Loucy (cell line): ENCODE measurements around the gene IL10RB.
"Not testable (repeated sequence)": the region's sequence is repeated elsewhere in the genome, so short reads cannot be mapped to it uniquely, and the experiment has no call there.

Experiments
- H2AFZ ChIP-seq: fragments of 200-600 bp; sonication (generic); 2 replicates; pipeline ENCODE4 v1.6.0; 2016; ENCODE audit warnings: antibody characterized with exemption, mild to moderate bottlenecking, low read length, moderate library complexity
- H3F3A ChIP-seq: fragments of 200-600 bp; 2 replicates; pipeline ENCODE4 v1.6.0; 2016; ENCODE audit warnings: antibody characterized with exemption, low read depth, mild to moderate bottlenecking
- H3K27me3 ChIP-seq: fragments of 200-600 bp; sonication (generic); 2 replicates; pipeline ENCODE4 v1.6.1; 2014; ENCODE audit warnings: low read length, mild to moderate bottlenecking; ENCODE audit not compliant: insufficient read depth, poor library complexity, severe bottlenecking
- H3K36me3 ChIP-seq: fragments of 200-600 bp; sonication (generic); 2 replicates; pipeline ENCODE4 v1.6.1; 2016; ENCODE audit warnings: low read length; ENCODE audit not compliant: insufficient read depth
- H3K4me1 ChIP-seq: fragments of 200-600 bp; sonication (generic); 2 replicates; pipeline ENCODE4 v1.5.1; 2014; ENCODE audit warnings: low read length, mild to moderate bottlenecking; ENCODE audit not compliant: insufficient read depth, poor library complexity, severe bottlenecking
- H3K4me2 ChIP-seq: fragments of 200-600 bp; sonication (generic); 2 replicates; pipeline ENCODE4 v1.6.0; 2014; ENCODE audit warnings: antibody characterized with exemption, low read length, low read depth, mild to moderate bottlenecking; ENCODE audit not compliant: poor library complexity, severe bottlenecking
- H3K4me3 ChIP-seq: fragments of 200-600 bp; sonication (generic); 2 replicates; pipeline ENCODE4 v1.5.1; 2014; ENCODE audit warnings: low read length, mild to moderate bottlenecking, mixed read lengths; ENCODE audit not compliant: poor library complexity, severe bottlenecking
- H3K79me2 ChIP-seq: fragments of 200-600 bp; sonication (generic); 2 replicates; pipeline ENCODE4 v1.6.1; 2014; ENCODE audit warnings: low read length; ENCODE audit not compliant: insufficient read depth
- H3K9ac ChIP-seq: fragments of 200-600 bp; sonication (generic); 2 replicates; pipeline ENCODE4 v1.6.0; 2014; ENCODE audit warnings: mild to moderate bottlenecking, low read depth, low read length, moderate library complexity; ENCODE audit not compliant: poor library complexity, severe bottlenecking
- H3K9me2 ChIP-seq: fragments of 200-600 bp; sonication (generic); replicated peaks from 2 replicates; pipeline ENCODE4 v1.6.1; 2016; ENCODE audit warnings: low read depth, low read length, mixed read lengths
- H3K9me3 ChIP-seq: fragments of 200-600 bp; sonication (generic); 2 replicates; pipeline ENCODE4 v1.6.1; 2014; ENCODE audit warnings: mild to moderate bottlenecking, antibody characterized with exemption, low read length, low read depth; ENCODE audit not compliant: insufficient read depth
- H4K20me1 ChIP-seq: fragments of 200-600 bp; sonication (generic); 2 replicates; pipeline ENCODE4 v1.6.0; 2014; ENCODE audit warnings: antibody characterized with exemption, low read length, mild to moderate bottlenecking; ENCODE audit not compliant: insufficient read depth, poor library complexity, severe bottlenecking
- EZH2phosphoT487 ChIP-seq: fragments of 200-600 bp; IDR thresholded peaks from 2 replicates; pipeline ENCODE4 v1.6.1; 2018; ENCODE audit warnings: antibody characterized with exemption, mild to moderate bottlenecking, moderate library complexity, borderline replicate concordance
- TF ChIP-seq, protein P1 (sequence below): fragments of 200-600 bp; sonication (generic); conservative IDR thresholded peaks from 2 replicates; pipeline ENCODE4 v1.5.1; 2014; ENCODE audit warnings: mild to moderate bottlenecking, antibody characterized with exemption, low read length

The IL10RB gene

GRCh38 chr21:33238565-33239255 is 27.5 kb upstream of the IL10RB start:
- peak overlapping the region; percentile 47 for H3K4me3 ChIP-seq
- H3K27me3 ChIP-seq: no peaks in the 10 kb centered on the region
- H3K36me3 ChIP-seq: peaks cover 9% of the 10 kb centered on the region; the same call in 1 of the 2 replicates
- H3K9me2 ChIP-seq: no peaks in the 10 kb centered on the region
- peak overlapping the region; percentile 60 for H3K9ac ChIP-seq
- H3K4me2 ChIP-seq: peak overlapping the region; percentile 55
- no peak for TF ChIP-seq EZH2phosphoT487
- no peaks in the 10 kb centered on the region for H3K9me3 ChIP-seq
- H3F3A ChIP-seq: peaks cover 6% of the 10 kb centered on the region
- H2AFZ ChIP-seq: no peak overlapping the region
- peaks cover 96% of the 10 kb centered on the region for H3K79me2 ChIP-seq
- H3K4me1 ChIP-seq: peaks cover 89% of the 10 kb centered on the region
- peaks cover 26% of the 10 kb centered on the region for H4K20me1 ChIP-seq

DNA sequence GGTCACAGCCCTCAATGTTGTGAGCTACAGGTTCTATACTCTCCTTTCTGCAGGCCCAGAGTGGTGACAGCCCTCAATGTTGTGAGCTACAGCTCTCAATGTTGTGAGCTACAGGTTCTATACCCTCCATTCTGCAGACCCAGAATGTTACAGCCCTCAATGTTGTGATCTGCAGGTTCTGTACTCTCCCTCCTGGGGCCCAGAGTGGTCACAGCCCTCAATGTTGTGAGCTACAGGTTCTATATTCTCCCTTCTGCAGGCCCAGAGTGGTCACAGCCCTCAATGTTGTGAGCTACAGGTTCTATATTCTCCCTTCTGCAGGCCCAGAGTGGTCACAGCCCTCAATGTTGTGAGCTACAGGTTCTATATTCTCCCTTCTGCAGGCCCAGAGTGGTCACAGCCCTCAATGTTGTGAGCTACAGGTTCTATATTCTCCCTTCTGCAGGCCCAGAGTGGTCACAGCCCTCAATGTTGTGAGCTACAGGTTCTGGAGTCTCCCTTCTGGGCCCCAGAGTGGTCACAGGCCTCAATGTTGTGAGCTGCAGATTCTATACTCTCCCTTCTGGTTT is 26.5 kb upstream of the IL10RB start:
- not testable (repeated sequence) for H3K9me3 ChIP-seq, H2AFZ ChIP-seq, H3K27me3 ChIP-seq, H3F3A ChIP-seq, H3K9me2 ChIP-seq
- Histone ChIP-seq H3K79me2 (peaks cover 91% of the 10 kb centered on the region), H3K9ac (peak overlapping the region; percentile 60), H3K4me3 (peak overlapping the region; percentile 47), H3K4me1 (peaks cover 90% of the 10 kb centered on the region), H4K20me1 (peaks cover 16% of the 10 kb centered on the region), H3K36me3 (peaks cover 13% of the 10 kb centered on the region; the same call in 1 of the 2 replicates), H3K4me2 (peak overlapping the region; percentile 55)

- peaks cover 21% of the 10 kb centered on the region for H3K36me3 ChIP-seq
- H2AFZ ChIP-seq: no peak overlapping the region
- H3K4me2 ChIP-seq: peak overlapping the region; percentile 55
- H3K79me2 ChIP-seq: peaks cover 91% of the 10 kb centered on the region
- H3K27me3 ChIP-seq: no peaks in the 10 kb centered on the region
- H3K4me1 ChIP-seq: peaks cover 90% of the 10 kb centered on the region
- H3K9ac ChIP-seq: peak overlapping the region; percentile 60
- no peak overlapping the region for H3K4me3 ChIP-seq
- H3K9me2 ChIP-seq: no peaks in the 10 kb centered on the region
- H4K20me1 ChIP-seq: peaks cover 16% of the 10 kb centered on the region
- H3K9me3 ChIP-seq: no peaks in the 10 kb centered on the region
- TF ChIP-seq, protein P1, sequence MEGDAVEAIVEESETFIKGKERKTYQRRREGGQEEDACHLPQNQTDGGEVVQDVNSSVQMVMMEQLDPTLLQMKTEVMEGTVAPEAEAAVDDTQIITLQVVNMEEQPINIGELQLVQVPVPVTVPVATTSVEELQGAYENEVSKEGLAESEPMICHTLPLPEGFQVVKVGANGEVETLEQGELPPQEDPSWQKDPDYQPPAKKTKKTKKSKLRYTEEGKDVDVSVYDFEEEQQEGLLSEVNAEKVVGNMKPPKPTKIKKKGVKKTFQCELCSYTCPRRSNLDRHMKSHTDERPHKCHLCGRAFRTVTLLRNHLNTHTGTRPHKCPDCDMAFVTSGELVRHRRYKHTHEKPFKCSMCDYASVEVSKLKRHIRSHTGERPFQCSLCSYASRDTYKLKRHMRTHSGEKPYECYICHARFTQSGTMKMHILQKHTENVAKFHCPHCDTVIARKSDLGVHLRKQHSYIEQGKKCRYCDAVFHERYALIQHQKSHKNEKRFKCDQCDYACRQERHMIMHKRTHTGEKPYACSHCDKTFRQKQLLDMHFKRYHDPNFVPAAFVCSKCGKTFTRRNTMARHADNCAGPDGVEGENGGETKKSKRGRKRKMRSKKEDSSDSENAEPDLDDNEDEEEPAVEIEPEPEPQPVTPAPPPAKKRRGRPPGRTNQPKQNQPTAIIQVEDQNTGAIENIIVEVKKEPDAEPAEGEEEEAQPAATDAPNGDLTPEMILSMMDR: no peak
- TF ChIP-seq EZH2phosphoT487: no peak
- H3F3A ChIP-seq: peaks cover 9% of the 10 kb centered on the region
Measured at GRCh38 chr21:33240404-33240803, 25.8 kb upstream of the IL10RB start.

DNA sequence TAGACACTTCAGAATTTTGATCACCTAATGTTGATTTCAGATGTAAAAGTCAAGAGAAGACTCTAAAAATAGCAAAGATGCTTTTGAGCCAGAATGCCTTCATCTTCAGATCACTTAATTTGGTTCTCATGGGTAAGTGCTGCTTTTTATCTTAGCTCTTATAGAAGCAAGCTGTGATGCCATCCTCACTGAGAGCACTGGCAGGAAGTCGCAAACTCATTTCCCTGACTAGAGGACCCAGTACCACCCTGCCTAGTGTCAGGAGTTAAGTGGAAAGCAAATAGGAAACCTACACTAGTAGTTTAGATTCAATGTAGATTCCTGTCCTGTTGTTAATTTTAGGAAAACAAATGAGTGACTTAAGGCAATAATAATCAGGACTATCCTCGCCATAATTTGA is 24.3 kb upstream of the IL10RB start:
- H4K20me1 ChIP-seq: peaks cover 10% of the 10 kb centered on the region
- peaks cover 89% of the 10 kb centered on the region for H3K79me2 ChIP-seq
- H3K27me3 ChIP-seq: no peaks in the 10 kb centered on the region
- H3K36me3 ChIP-seq: peaks cover 34% of the 10 kb centered on the region
- no peak overlapping the region for H2AFZ ChIP-seq
- no peaks in the 10 kb centered on the region for H3K9me3 ChIP-seq
- no peaks in the 10 kb centered on the region for H3K9me2 ChIP-seq
- TF ChIP-seq, protein P1: no peak
- no peak for TF ChIP-seq EZH2phosphoT487
- H3K4me1 ChIP-seq: peaks cover 92% of the 10 kb centered on the region
- H3F3A ChIP-seq: peaks cover 9% of the 10 kb centered on the region
- H3K4me3 ChIP-seq: peak overlapping the region; percentile 31
- peak overlapping the region; percentile 55 for H3K4me2 ChIP-seq
- peak overlapping the region; percentile 60 for H3K9ac ChIP-seq

- peaks cover 92% of the 10 kb centered on the region for H3K4me1 ChIP-seq
- H3K79me2 ChIP-seq: peaks cover 84% of the 10 kb centered on the region
- peaks cover 44% of the 10 kb centered on the region for H3K36me3 ChIP-seq
Measured at GRCh38 chr21:33242846-33243245, 23.3 kb upstream of the IL10RB start.

More at GRCh38 chr21:33242846-33243245, 23.3 kb upstream of the IL10RB start:
- H3K9me2 ChIP-seq, H4K20me1 ChIP-seq, H3K9me3 ChIP-seq, H3F3A ChIP-seq, H3K4me3 ChIP-seq, H3K27me3 ChIP-seq, H2AFZ ChIP-seq: not testable (repeated sequence)
- Histone ChIP-seq H3K9ac (peak overlapping the region; percentile 79), H3K4me2 (peak overlapping the region; percentile 78)
